Stimulated activated naive CD8-positive, alpha-beta T cell treated with anti-CD3 and anti-CD28 coated beads, Interleukin-15, amount 100 ng/mL, for 72 hours (primary cell): Measurements from ENCODE around the gene PLCH1.

ENCODE experiments used
- ATAC-seq: fragments of 150-1000 bp; cut with Tn5 transposase; 2 replicates; pipeline ENCODE4 v1.10.0; 2021; ENCODE audit warnings: mild to moderate bottlenecking, moderate library complexity
- DNase-seq, 2 donors: peaks; one replicate each; pipeline ENCODE4 v3.0.0; 2021 to 2022
- H3K27ac Mint-ChIP-seq, 2 donors: one replicate each; pipeline ENCODE4 v1.8.0; 2022; ENCODE audit warnings: mild to moderate bottlenecking in 2 of 2, mixed read lengths in 2 of 2, moderate library complexity in 2 of 2
- H3K27me3 Mint-ChIP-seq: one replicate; pipeline ENCODE4 v1.8.0; 2022; ENCODE audit warnings: mixed read lengths
- H3K4me1 Mint-ChIP-seq: one replicate; pipeline ENCODE4 v1.8.0; 2022; ENCODE audit warnings: mild to moderate bottlenecking, mixed read lengths
- H3K4me3 Mint-ChIP-seq, 2 donors: one replicate each; pipeline ENCODE4 v1.8.0; 2022; ENCODE audit warnings: mild to moderate bottlenecking in 2 of 2, mixed read lengths in 2 of 2, moderate library complexity in 1 of 2
- H3K9me3 Mint-ChIP-seq, 2 donors: one replicate each; pipeline ENCODE4 v1.8.0; 2022; ENCODE audit warnings: mixed read lengths in 2 of 2

The PLCH1 gene

DNA sequence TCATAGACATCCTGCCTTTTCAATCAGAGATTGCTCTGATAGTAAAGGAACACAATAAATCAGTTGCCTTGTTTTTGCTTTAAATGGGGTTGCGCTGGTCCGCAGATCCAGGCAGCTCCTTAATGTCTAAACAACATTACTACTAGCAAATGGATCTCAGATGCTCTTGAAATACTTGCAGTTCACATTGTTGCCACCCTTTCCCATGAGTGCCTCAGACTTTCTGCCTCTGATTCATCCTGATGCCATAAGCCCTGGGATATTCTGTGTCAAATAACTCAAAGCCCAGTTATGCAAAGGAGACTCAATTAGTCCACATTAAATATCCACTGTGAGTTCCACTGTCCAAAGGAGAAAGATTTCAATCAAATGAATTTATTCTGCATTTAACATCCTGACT lies 196.7 kb downstream of the PLCH1 start:
- DNase-seq = no peak
- H3K4me1 Mint-ChIP-seq = peaks cover 14% of the 10 kb centered on the region
- no peaks in the 10 kb centered on the region for H3K27me3 Mint-ChIP-seq
- H3K9me3 Mint-ChIP-seq = peaks cover 0 to 6% of the 10 kb centered on the region in 2 donors
- H3K27ac Mint-ChIP-seq = no peak overlapping the region
- H3K4me3 Mint-ChIP-seq = no peak overlapping the region
- no peak for ATAC-seq

GRCh38 chr3:155535098-155535497 lies 209.8 kb downstream of the PLCH1 start:
- Mint-ChIP-seq H3K4me1 (no peaks in the 10 kb centered on the region), H3K27me3 (no peaks in the 10 kb centered on the region), H3K27ac (peak overlapping the region in 1 of 2 donors; percentile 36), H3K4me3 (no peak overlapping the region), H3K9me3 (peaks cover 38 to 40% of the 10 kb centered on the region in 2 donors)
- DNase-seq = no peak
- ATAC-seq = no peak

DNA sequence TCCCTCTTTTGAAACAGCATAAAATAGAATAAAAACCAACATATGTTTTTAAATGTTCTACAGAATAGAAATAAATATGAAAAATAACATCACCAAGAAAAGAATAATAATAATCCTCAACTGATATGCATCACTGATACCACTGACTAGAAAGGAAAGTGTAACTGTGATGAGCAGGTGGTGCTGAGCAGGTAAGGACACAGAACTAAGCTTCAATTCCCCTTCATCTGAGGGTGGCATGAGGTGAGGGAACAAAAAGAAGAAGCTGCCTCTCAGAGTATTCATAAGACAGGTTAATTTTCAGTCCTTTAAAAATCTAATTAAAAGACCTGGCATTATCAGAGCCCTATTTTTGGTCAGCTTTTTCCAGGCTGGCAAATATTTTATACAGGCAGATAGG lies 216.3 kb downstream of the PLCH1 start:
- H3K27ac Mint-ChIP-seq = no peak overlapping the region
- H3K9me3 Mint-ChIP-seq = peaks cover 8 to 15% of the 10 kb centered on the region in 2 donors
- ATAC-seq = no peak
- no peaks in the 10 kb centered on the region for H3K4me1 Mint-ChIP-seq
- H3K4me3 Mint-ChIP-seq = no peak overlapping the region
- no peak for DNase-seq
- H3K27me3 Mint-ChIP-seq = no peaks in the 10 kb centered on the region

DNA sequence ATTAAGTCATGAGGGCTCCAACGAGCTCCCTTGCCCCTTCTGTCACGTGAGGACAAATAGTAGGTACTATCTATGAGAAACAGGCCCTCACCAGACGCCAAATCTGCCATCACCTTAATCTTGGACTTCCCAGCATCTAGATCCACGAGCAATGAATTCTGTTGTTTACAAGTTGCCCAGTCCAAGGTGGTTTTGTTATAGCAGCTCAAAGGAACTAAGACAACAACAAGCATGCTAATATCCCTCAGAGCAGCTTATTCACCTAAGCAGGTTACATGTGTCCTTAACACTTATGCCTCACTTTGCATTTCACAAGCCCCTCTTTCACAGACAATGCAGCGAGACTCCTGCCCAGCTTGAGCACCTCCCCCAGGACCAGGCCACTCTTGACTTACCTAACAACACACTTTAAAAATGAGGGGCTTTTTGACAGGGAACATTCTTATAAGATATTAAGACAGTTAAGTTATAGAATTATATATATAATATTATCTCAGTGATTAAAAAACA lies 219.5 kb downstream of the PLCH1 start:
- Mint-ChIP-seq H3K4me1 (no peaks in the 10 kb centered on the region), H3K9me3 (peaks cover 0 to 2% of the 10 kb centered on the region in 2 donors), H3K4me3 (no peak overlapping the region), H3K27ac (no peak overlapping the region), H3K27me3 (no peaks in the 10 kb centered on the region)
- DNase-seq (no peak), ATAC-seq (no peak)

- H3K4me3 Mint-ChIP-seq = no peak overlapping the region
- no peak for DNase-seq
- no peaks in the 10 kb centered on the region for H3K9me3 Mint-ChIP-seq
Measured at GRCh38 chr3:155520463-155520862, 224.4 kb downstream of the PLCH1 start.

DNA sequence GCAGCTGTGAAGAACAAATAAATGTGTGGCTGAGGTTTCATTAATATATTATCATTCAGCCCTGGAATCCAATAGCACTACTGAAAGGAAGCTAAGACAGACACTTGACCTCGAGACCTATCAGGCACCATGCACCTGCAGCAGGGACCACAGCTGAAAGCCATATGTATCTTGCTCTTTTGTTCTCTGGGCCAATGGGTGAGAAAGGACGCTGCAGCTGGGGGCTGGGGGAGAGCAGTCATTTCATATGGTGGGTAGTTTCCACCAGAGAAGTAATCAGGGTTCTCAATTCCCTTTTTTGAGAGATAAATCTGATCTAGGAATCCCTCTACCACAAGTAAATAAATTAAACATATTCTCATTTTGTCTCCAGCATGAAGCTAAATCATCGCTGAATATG lies 225.8 kb downstream of the PLCH1 start:
- Mint-ChIP-seq H3K27me3 (no peaks in the 10 kb centered on the region), H3K4me1 (no peaks in the 10 kb centered on the region), H3K4me3 (no peak overlapping the region), H3K27ac (no peak overlapping the region), H3K9me3 (no peaks in the 10 kb centered on the region)
- no peak for DNase-seq
- no peak for ATAC-seq

More at GRCh38 chr3:155520463-155520862, 224.4 kb downstream of the PLCH1 start:
- Mint-ChIP-seq H3K27me3 (no peaks in the 10 kb centered on the region), H3K27ac (no peak overlapping the region), H3K4me1 (no peaks in the 10 kb centered on the region)
- no peak for ATAC-seq

- ATAC-seq = no peak
- no peak overlapping the region for H3K4me3 Mint-ChIP-seq
Measured at GRCh38 chr3:155517903-155518302, 227.0 kb downstream of the PLCH1 start.

DNA sequence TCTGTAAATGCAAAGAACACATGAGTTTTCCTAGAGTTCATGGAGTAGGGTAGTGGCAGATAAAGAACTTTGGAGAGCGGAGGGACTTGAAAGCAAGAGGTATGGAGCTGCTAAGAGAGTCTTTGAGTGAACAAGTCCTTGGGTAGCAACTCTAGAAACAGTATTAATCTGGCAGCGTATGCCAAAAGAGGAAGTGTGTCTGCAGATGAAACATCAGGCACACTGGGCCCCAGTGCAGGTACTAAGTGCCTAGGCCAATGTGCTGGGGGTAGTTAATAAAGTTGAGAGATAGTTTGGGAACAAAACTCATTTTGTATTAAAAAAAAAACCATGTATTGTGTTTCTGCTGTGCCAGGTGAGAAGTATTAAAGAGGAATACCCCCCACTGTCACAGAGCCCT lies 228.4 kb downstream of the PLCH1 start:
- DNase-seq (no peak), ATAC-seq (no peak)
- Mint-ChIP-seq H3K27me3 (no peaks in the 10 kb centered on the region), H3K9me3 (peaks cover 9 to 11% of the 10 kb centered on the region in 2 donors), H3K4me1 (no peaks in the 10 kb centered on the region), H3K4me3 (no peak overlapping the region), H3K27ac (no peak overlapping the region)

More at GRCh38 chr3:155517903-155518302, 227.0 kb downstream of the PLCH1 start:
- no peaks in the 10 kb centered on the region for H3K4me1 Mint-ChIP-seq
- no peak for DNase-seq
- peak overlapping the region in 1 of 2 donors; percentile 50 for H3K27ac Mint-ChIP-seq
- no peaks in the 10 kb centered on the region for H3K27me3 Mint-ChIP-seq
- H3K9me3 Mint-ChIP-seq = no peaks in the 10 kb centered on the region

- Mint-ChIP-seq H3K9me3 (peaks cover 9 to 11% of the 10 kb centered on the region in 2 donors), H3K4me3 (no peak overlapping the region), H3K27me3 (no peaks in the 10 kb centered on the region), H3K27ac (no peak overlapping the region), H3K4me1 (no peaks in the 10 kb centered on the region)
- ATAC-seq (no peak), DNase-seq (no peak)
Measured at GRCh38 chr3:155512867-155513261, 232.0 kb downstream of the PLCH1 start.

DNA sequence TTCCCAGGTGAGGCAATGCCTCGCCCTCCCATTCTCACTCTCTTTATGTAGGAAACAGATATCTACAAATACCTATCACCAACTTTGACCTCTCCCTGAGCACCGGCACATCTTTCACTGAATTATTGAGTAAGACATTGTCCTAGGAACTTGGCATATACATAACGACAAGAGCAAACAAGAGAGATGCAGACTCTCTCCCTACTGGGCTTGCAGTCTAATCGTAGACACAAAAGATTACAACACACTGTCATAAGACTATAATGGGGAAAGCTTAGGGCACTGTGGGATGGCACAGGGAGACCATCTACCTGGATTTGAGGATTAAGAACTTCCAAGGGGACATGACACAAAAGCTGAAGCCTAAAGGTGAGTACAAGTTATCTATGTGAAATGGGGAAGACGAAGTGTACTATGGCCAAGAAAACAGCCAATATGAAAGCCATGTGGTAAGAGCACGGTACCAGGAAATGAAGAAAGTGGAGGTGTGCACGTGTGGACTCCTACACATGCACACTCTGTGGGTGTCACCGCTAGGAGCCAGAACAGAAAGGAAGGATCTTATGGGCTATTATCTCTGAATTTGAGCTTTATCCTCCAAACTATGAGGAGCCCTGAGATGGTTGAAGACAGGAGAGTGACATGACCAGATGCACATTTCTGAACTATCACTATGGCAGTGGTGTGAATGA lies 232.6 kb downstream of the PLCH1 start:
- peaks cover 9 to 11% of the 10 kb centered on the region in 2 donors for H3K9me3 Mint-ChIP-seq
- H3K4me1 Mint-ChIP-seq = no peaks in the 10 kb centered on the region
- no peak overlapping the region for H3K27ac Mint-ChIP-seq
- H3K27me3 Mint-ChIP-seq = no peaks in the 10 kb centered on the region
- DNase-seq (no peak), ATAC-seq (no peak)
- H3K4me3 Mint-ChIP-seq = no peak overlapping the region

- no peaks in the 10 kb centered on the region for H3K27me3 Mint-ChIP-seq
- no peaks in the 10 kb centered on the region for H3K4me1 Mint-ChIP-seq
- no peak overlapping the region for H3K27ac Mint-ChIP-seq
- ATAC-seq (no peak), DNase-seq (no peak)
- H3K9me3 Mint-ChIP-seq = no peaks in the 10 kb centered on the region
- H3K4me3 Mint-ChIP-seq = no peak overlapping the region
Measured at GRCh38 chr3:155504682-155505081, 240.2 kb downstream of the PLCH1 start.

GRCh38 chr3:155502630-155503029 lies 242.2 kb downstream of the PLCH1 start:
- Mint-ChIP-seq H3K4me3 (no peak overlapping the region), H3K9me3 (no peaks in the 10 kb centered on the region), H3K27me3 (no peaks in the 10 kb centered on the region), H3K4me1 (no peaks in the 10 kb centered on the region), H3K27ac (no peak overlapping the region)
- DNase-seq (no peak), ATAC-seq (no peak)

- H3K4me3 Mint-ChIP-seq = no peak overlapping the region
- H3K27ac Mint-ChIP-seq = no peak overlapping the region
- no peak for ATAC-seq
- no peaks in the 10 kb centered on the region for H3K27me3 Mint-ChIP-seq
- DNase-seq = no peak
- no peaks in the 10 kb centered on the region for H3K4me1 Mint-ChIP-seq
- H3K9me3 Mint-ChIP-seq = no peaks in the 10 kb centered on the region
Measured at GRCh38 chr3:155500194-155500818, 244.6 kb downstream of the PLCH1 start.

DNA sequence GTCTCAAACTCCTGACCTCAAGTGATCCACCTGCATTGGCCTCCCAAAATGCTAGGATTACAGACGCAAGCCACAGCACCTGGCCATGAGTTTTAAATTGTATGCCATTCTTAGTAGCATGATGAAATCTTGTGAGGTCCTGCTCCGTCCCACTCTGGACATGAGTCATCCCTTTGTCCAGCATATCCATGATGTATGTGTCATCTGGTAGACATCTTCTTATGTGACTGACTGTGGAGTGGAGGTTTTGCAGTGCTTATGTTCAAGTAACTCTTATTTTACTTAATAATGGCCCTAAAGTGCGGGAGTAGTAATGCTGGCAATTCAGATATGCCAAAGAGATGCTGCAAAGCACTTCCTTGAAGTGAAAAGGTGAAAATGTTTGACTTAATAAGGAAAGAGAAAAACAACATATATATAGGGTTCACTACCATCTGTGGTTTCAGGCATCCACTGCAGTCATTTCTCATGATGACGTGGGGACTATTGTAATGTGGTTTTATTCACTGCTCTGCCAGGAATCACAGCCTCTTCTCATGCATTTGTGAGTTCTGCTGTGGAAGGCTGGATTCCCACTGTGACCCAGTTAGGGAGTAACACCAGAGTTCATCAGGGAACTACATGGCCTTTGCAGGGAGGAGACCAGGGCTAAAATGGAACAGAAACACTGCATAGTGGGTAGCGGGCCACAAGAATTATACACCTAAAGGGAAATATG lies 246.8 kb downstream of the PLCH1 start:
- ATAC-seq = no peak
- Mint-ChIP-seq H3K27ac (no peak overlapping the region), H3K4me1 (no peaks in the 10 kb centered on the region), H3K4me3 (no peak overlapping the region), H3K9me3 (no peaks in the 10 kb centered on the region), H3K27me3 (no peaks in the 10 kb centered on the region)
- DNase-seq = no peak

- Mint-ChIP-seq H3K27me3 (no peaks in the 10 kb centered on the region), H3K4me3 (no peak overlapping the region), H3K27ac (no peak overlapping the region), H3K4me1 (no peaks in the 10 kb centered on the region), H3K9me3 (peaks cover 0 to 5% of the 10 kb centered on the region in 2 donors)
- no peak for ATAC-seq
- no peak for DNase-seq
Measured at GRCh38 chr3:155496206-155496605, 248.7 kb downstream of the PLCH1 start.

DNA sequence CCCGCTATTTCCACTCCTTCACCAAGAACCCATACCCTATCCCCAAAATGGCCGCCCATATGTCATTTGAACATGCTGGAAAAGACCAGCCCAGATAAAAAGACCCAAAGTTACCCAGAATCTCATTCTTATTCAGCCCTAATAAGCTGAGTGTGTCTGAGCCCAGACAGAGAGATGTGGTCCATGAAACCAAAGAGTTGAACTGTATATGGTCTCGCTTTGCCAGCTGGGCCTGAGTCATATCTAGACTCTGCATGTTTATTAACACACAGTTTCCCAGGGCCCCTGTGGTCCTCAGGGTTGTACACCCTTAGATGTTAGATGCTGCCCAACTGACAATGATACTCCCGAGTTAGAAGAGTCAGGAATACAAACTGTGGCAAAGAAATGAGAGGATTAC lies 249.5 kb downstream of the PLCH1 start:
- Mint-ChIP-seq H3K4me3 (no peak overlapping the region), H3K9me3 (peaks cover 0 to 5% of the 10 kb centered on the region in 2 donors), H3K27ac (no peak overlapping the region), H3K27me3 (no peaks in the 10 kb centered on the region), H3K4me1 (no peaks in the 10 kb centered on the region)
- DNase-seq (no peak), ATAC-seq (peak; percentile 43)
